GM19351 (cell line): ENCODE results near the gene FGFR2.
A peak's percentile ranks its signal among the peaks of the same experiment; 100 is the strongest.

Experiments used
- ATAC-seq: cut with Tn5 transposase; IDR thresholded peaks from one replicate; pipeline ENCODE4 v1.9.1; 2021; ENCODE audit warnings: mild to moderate bottlenecking, moderate library complexity; ENCODE audit not compliant: unreplicated experiment

Gene FGFR2

GRCh38 chr10:121611393-121612159 is 13.3 kb upstream of the FGFR2 start:
- ATAC-seq, result no peak

- no peak for ATAC-seq
Observed at GRCh38 chr10:121610798-121611323, 12.6 kb upstream of the FGFR2 start.

GRCh38 chr10:121609426-121610380 is 11.5 kb upstream of the FGFR2 start:
- no peak for ATAC-seq

- ATAC-seq, result peak; percentile 91
Observed at GRCh38 chr10:121608469-121609190, 10.4 kb upstream of the FGFR2 start.

- no peak for ATAC-seq
Observed at GRCh38 chr10:121607310-121608055, 9.2 kb upstream of the FGFR2 start.

- no peak for ATAC-seq
Observed at GRCh38 chr10:121605708-121606107, 7.5 kb upstream of the FGFR2 start.

GRCh38 chr10:121601458-121601857 is 3.2 kb upstream of the FGFR2 start:
- no peak for ATAC-seq

GRCh38 chr10:121600611-121601010 is 2.4 kb upstream of the FGFR2 start:
- no peak for ATAC-seq

- no peak for ATAC-seq
Observed at GRCh38 chr10:121599947-121600346, 1.7 kb upstream of the FGFR2 start.

GRCh38 chr10:121597504-121598262 is 561 bp downstream of the FGFR2 start:
- ATAC-seq, result no peak

GRCh38 chr10:121596689-121597503 is 1.3 kb downstream of the FGFR2 start:
- ATAC-seq, result no peak

GRCh38 chr10:121595806-121596688 is 2.2 kb downstream of the FGFR2 start:
- no peak for ATAC-seq

GRCh38 chr10:121595351-121595805 is 2.9 kb downstream of the FGFR2 start:
- ATAC-seq, result no peak

GRCh38 chr10:121594623-121595350 is 3.5 kb downstream of the FGFR2 start:
- no peak for ATAC-seq

GRCh38 chr10:121594076-121594475 is 4.2 kb downstream of the FGFR2 start:
- no peak for ATAC-seq

GRCh38 chr10:121593281-121594075 is 4.8 kb downstream of the FGFR2 start:
- ATAC-seq, result no peak
